Lower lobe of right lung (tissue), 2 donors: ENCODE data around the gene LMAN1L. TPM values are rescaled to one million over a fixed set of nuclear protein-coding genes. Genes with fewer than 3 reads are reported as not detected.

ENCODE experiments used
- ATAC-seq, 2 donors: fragments of 200-7000 bp; cut with Tn5 transposase; one replicate each; pipeline ENCODE4 v1.9.1; 2020 to 2022; ENCODE audit warnings: mild to moderate bottlenecking in 2 of 2, moderate library complexity in 2 of 2
- DNase-seq: peaks from one replicate; pipeline ENCODE4 v3.0.0-alpha.2; 2020
- H3K27ac ChIP-seq: fragments of 200-600 bp; one replicate; pipeline ENCODE4 v1.8.0; 2022
- H3K27me3 ChIP-seq: fragments of 200-600 bp; one replicate; pipeline ENCODE4 v1.8.0; 2022; ENCODE audit warnings: low read depth
- H3K36me3 ChIP-seq: fragments of 200-600 bp; one replicate; pipeline ENCODE4 v1.8.0; 2022; ENCODE audit warnings: mild to moderate bottlenecking
- H3K4me1 ChIP-seq: fragments of 200-600 bp; one replicate; pipeline ENCODE4 v1.8.0; 2022
- H3K4me3 ChIP-seq: fragments of 200-600 bp; one replicate; pipeline ENCODE4 v1.8.0; 2022; ENCODE audit warnings: mild to moderate bottlenecking
- H3K9me3 ChIP-seq: fragments of 200-600 bp; one replicate; pipeline ENCODE4 v1.8.0; 2022
- CTCF ChIP-seq: fragments of 200-600 bp; IDR thresholded peaks from one replicate; pipeline ENCODE4 v1.8.0; 2022; ENCODE audit warnings: antibody characterized with exemption, mild to moderate bottlenecking
- intact Hi-C: fragments of 100-400 bp; cut with DNase I; formaldehyde crosslinking; loops from one replicate; pipeline ENCODE4 v1.11.0; 2022
- total RNA-seq: library from RNA; stranded (reverse); fragmentation: NEBNext Ultra II Directional; extraction: Animal tissue kit (Norgen Biotek cat#: 25700); gene quantifications from one replicate; pipeline ENCODE4 v1.2.1, GENCODE V29; 2021
- donor health status: DM: no; HTN: yes; CAD: no; lungs with severe emphysema.

LMAN1L gene
- total RNA-seq, 1 donor from 2014 or later, result not detected

GRCh38 chr15:74804935-74805334, 7.7 kb upstream of the LMAN1L start:
- DNase-seq, result no peak
- Histone ChIP-seq H3K4me1 (peaks cover 5% of the 10 kb centered on the region), H3K4me3 (no peak overlapping the region), H3K9me3 (no peaks in the 10 kb centered on the region), H3K27ac (no peak overlapping the region), H3K36me3 (peaks cover 45% of the 10 kb centered on the region), H3K27me3 (no peaks in the 10 kb centered on the region)
- intact Hi-C loops, result no loop called here
- no peak for ATAC-seq
- no peak for TF ChIP-seq CTCF

- H3K27ac ChIP-seq, result no peak overlapping the region
- no peak overlapping the region for H3K4me3 ChIP-seq
- TF ChIP-seq CTCF, result no peak
- H3K9me3 ChIP-seq, result no peaks in the 10 kb centered on the region
- peaks cover 22% of the 10 kb centered on the region for H3K36me3 ChIP-seq
- no peaks in the 10 kb centered on the region for H3K27me3 ChIP-seq
- ATAC-seq (no peak), DNase-seq (no peak)
- no peaks in the 10 kb centered on the region for H3K4me1 ChIP-seq
- intact Hi-C loops, result no loop called here
Measured at GRCh38 chr15:74807282-74807681, 5.4 kb upstream of the LMAN1L start.

GRCh38 chr15:74808078-74808839, 4.4 kb upstream of the LMAN1L start:
- no peak overlapping the region for H3K4me3 ChIP-seq
- ATAC-seq, result peak; percentile 78 to 92

GRCh38 chr15:74808840-74809229, 3.8 kb upstream of the LMAN1L start:
- no peak overlapping the region for H3K4me3 ChIP-seq
- DNase-seq (no peak), ATAC-seq (no peak)
- H3K36me3 ChIP-seq, result peaks cover 6% of the 10 kb centered on the region
- no peaks in the 10 kb centered on the region for H3K9me3 ChIP-seq
- TF ChIP-seq CTCF, result no peak
- H3K27me3 ChIP-seq, result no peaks in the 10 kb centered on the region
- intact Hi-C loops, result no loop called here
- H3K27ac ChIP-seq, result no peak overlapping the region
- H3K4me1 ChIP-seq, result no peaks in the 10 kb centered on the region

More at GRCh38 chr15:74808078-74808839, 4.4 kb upstream of the LMAN1L start:
- no peaks in the 10 kb centered on the region for H3K4me1 ChIP-seq
- H3K36me3 ChIP-seq, result peaks cover 12% of the 10 kb centered on the region
- no peak overlapping the region for H3K27ac ChIP-seq
- peak; percentile 78 for DNase-seq
- H3K27me3 ChIP-seq, result no peaks in the 10 kb centered on the region
- no peak for TF ChIP-seq CTCF
- intact Hi-C loops, result no loop called here
- H3K9me3 ChIP-seq, result no peaks in the 10 kb centered on the region

- Histone ChIP-seq H3K9me3 (no peaks in the 10 kb centered on the region), H3K36me3 (peaks cover 2% of the 10 kb centered on the region), H3K4me1 (no peaks in the 10 kb centered on the region), H3K27me3 (no peaks in the 10 kb centered on the region), H3K27ac (no peak overlapping the region), H3K4me3 (no peak overlapping the region)
- TF ChIP-seq CTCF, result no peak
- DNase-seq (no peak), ATAC-seq (no peak)
- intact Hi-C loops, result no loop called here
Measured at GRCh38 chr15:74809242-74809641, 3.4 kb upstream of the LMAN1L start.
